ENCODE results near the gene ATXN10. TPM values are rescaled to one million over a fixed set of nuclear protein-coding genes. Genes with fewer than 3 reads are reported as not detected.
"Not testable (repeated sequence)": the region's sequence is repeated elsewhere in the genome, so short reads cannot be mapped to it uniquely, and the experiment has no call there.

The ATXN10 gene
- total RNA-seq, 1 donor from 2014 or later: 138 TPM

DNA sequence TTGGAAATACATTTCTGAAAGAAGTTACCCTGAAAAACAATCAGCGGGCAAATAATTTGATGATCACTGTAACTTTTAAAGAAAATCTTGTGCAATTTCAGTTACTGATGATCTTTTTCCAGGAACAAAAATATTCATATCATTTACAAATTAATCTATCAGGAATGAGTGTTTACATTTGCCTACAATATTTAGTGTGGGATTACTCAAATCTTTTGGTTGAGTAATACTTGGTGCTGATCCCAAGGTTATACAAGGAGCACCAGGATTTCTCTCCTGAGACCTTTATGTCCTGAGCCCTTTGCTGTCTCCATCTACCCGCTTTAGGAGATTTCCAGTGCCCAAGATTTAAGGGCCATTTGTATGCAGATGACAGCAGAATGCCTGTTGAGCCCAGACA is 116.1 kb downstream of the ATXN10 start:
- intact Hi-C loops (cut with DNase I): no loop called here
- DNase-seq (ENCODE audit: missing footprints): no peak
- ATAC-seq: no peak

DNA sequence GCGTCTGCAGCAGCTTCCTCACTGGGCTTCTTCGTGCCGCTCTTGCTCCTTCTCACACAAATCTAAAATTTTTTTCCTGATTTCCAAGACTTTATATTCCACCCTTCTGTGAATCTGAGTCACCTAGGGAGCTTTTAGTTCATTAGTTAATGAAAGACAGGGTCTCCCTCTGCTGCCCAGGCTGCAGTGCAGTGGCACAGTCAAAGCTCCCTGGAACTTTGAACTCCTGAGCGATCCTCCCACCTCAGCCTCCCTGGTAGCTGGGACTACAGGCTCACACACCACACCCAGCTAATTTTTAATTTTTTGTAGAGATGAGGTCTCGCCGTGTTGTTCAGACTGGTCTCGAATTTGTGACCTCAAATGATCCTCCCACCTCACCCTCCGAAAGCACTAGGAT is 116.9 kb downstream of the ATXN10 start:
- intact Hi-C loops (cut with DNase I): no loop called here
- no peak for ATAC-seq
- no peak for DNase-seq (ENCODE audit: missing footprints)

DNA sequence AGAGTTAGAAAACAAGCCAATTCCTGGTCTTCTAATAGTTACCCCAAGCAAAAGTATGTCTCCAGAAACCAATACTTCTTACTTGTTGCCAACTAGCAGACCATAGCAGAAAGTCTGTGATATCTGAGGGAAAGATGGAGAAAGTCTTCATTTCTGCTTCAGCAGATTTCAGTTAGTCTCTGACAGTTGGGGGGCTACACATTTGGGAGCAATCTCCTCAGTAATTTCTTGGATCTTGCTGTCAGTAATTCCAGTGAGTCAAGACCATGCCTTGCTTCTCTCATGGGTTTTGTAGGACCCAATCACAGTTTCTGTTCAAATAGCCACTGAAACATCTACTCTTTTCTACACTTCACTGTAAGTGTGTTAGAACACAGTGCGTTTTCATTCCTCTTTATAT is 118.8 kb downstream of the ATXN10 start:
- intact Hi-C loops (cut with DNase I): no loop called here
- ATAC-seq: no peak
- no peak for DNase-seq (ENCODE audit: missing footprints)

DNA sequence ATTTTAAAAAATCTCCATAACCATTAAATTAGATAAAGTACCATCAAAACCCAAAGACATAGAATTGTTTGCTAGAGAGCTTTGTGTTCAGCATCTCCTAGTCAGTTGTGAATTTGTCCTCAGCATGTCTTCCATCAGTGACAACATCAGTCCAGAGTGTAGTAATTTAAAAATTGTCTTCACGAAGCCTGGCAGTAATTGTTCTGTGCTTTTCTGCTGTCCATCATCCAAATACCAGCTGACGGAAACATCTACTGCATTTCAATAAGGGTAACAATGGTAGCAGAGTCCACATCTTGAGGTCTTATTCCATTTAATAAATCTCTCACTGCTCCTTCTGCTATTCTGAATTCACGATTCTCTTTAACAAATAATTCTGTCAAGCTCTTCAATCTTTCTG is 121.5 kb downstream of the ATXN10 start:
- no peak for DNase-seq (ENCODE audit: missing footprints)
- intact Hi-C loops (cut with DNase I): no loop called here
- ATAC-seq: no peak

DNA sequence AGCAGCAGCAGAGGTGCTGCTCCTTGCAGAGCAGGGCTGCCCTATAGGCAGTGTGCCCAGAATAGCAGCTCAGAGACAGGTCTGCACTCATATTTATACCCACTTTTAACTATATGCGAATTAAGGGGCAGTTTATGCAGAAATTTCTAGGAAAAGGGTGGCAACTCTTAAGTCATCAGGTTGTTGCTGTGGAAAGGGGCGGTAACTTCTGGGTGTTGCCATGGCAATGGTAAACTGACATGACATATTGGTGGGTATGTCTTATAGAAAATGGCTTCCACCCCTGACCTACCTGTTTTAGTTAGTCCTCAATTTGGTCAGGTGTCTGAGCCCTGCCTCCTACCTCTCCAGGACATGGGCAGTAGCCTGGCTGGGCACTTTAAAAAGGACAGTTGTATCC is 122.3 kb downstream of the ATXN10 start:
- DNase-seq (ENCODE audit: missing footprints): no peak
- no peak for ATAC-seq
- intact Hi-C loops (cut with DNase I): no loop called here

DNA sequence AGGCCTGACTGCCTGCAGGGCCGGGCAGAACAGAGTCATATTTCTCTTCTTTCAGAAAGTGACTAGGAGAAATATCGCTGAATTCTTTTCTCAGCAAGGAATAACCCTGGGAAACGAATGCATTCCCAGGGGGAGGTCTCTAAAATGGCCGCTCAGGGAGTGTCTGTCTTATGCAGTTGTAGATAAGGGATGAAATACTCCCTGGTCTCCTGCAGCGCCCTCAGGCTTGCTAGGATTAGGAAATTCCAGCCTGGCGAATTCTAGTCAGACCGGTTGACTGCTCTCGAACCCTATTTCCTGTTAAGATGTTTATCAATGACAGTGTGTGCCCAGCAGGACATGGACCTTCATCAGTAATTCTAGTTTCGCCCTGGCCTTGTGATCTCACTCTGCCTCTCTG is 124.4 kb downstream of the ATXN10 start:
- intact Hi-C loops (cut with DNase I); ATAC-seq; DNase-seq (ENCODE audit: missing footprints): not testable (repeated sequence)

DNA sequence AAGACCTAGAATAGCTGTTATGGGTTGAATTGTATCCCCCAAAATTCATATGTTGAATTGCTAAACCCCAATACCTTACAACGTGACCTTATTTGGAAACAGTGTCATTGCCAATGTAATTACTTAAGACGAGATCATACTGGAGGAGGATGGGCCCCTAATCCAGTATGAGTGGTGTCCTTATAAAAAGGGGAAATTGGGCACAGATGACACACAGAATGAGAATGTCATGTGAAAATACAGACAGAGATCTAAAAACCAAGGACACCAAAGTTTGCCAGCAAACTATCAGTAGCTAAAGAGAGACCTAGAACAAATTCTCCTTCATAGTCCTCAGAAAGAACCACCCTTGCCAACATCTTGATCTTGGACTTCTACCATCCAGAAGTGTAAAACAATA is 127.7 kb downstream of the ATXN10 start:
- no peak for ATAC-seq
- intact Hi-C loops (cut with DNase I): no loop called here
- DNase-seq (ENCODE audit: missing footprints): no peak

DNA sequence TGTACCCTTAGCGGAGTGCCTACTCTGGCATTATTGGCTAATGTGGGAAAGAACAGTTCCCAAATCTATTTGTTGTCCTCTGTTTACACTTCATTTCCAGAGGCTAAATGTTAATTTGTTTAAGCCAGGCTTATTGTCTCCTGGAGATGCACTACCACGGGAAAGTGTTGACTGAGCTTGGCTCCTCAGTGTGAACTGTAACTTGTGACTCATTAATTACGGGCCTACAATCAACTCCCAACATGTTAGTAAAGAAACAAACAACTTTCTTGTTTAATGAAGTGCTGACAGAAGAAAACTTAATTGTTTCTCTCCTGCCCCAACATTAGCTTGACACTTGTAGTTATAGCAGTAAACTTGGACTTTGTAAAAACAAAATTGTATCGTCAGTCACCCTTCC is 130.4 kb downstream of the ATXN10 start:
- no peak for DNase-seq (ENCODE audit: missing footprints)
- no peak for ATAC-seq
- intact Hi-C loops (cut with DNase I): no loop called here

DNA sequence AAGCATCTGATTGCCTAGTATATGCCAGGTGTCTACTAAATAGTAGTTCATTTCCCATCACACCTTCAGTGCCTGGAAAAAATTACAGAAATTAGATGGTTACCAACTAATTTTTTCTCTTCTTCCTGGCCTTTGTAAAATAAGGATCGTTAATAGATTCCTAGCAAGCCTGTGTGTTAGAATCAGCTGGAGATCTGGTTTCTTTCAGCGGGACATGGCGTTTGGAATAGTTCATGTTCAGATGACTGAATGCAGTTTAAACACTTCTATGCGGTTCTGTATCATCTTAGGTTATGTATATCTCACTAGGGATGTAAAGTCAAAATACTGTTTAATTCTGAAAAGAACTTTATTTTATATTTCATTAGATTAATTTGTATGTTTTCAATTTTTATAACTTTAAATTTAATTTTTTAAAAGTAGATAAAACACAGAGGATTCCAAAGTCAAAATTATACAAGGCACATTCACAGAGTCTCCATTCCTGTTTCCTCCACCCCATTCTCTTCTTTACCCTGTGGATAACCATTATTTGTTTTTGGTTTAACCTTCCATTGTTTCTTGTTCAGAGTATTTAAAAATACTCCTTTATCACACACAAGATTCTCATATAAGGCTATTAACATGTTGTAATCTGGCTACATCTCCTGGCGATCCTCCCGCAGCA is 132.8 kb downstream of the ATXN10 start:
- no peak for DNase-seq (ENCODE audit: missing footprints)
- intact Hi-C loops (cut with DNase I): no loop called here
- ATAC-seq: no peak

DNA sequence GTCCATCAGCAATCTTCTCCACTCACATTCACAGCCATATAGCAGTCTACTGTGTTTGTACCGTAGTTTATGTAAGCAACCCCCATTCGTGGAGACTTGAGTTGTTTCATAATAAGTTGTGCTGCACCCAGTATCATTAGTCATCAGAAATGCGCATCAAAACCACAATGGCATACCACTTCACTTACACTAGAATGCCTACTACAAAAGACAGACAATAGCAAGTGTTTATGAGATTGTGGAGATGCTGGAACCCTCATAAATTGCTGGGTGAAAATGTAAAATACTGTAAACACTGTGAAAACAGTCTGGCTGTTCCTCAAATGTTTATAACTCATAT is 133.3 kb downstream of the ATXN10 start:
- DNase-seq (ENCODE audit: missing footprints) (no peak), ATAC-seq (no peak)
- intact Hi-C loops (cut with DNase I): no loop called here

DNA sequence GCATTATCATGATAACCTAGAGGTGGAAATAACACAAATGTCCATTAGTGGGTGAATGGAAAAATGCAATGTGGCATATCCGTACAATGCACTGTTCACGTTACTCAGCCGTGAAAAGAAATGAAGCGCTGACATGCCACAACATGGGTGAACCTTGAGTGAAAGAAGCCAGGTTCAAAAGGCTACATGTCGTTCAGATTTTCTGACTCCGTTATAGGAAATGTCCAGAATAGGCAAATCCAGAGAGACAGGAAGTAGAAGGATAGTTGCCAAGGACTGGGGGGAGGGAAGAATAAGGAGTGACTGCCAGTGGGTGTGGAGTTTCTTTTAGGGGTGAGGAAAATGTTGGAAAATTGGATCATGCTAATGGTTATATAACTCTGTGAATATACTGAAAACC is 133.8 kb downstream of the ATXN10 start:
- ATAC-seq: peak; percentile 57
- no peak for DNase-seq (ENCODE audit: missing footprints)
- intact Hi-C loops (cut with DNase I): no loop called here

DNA sequence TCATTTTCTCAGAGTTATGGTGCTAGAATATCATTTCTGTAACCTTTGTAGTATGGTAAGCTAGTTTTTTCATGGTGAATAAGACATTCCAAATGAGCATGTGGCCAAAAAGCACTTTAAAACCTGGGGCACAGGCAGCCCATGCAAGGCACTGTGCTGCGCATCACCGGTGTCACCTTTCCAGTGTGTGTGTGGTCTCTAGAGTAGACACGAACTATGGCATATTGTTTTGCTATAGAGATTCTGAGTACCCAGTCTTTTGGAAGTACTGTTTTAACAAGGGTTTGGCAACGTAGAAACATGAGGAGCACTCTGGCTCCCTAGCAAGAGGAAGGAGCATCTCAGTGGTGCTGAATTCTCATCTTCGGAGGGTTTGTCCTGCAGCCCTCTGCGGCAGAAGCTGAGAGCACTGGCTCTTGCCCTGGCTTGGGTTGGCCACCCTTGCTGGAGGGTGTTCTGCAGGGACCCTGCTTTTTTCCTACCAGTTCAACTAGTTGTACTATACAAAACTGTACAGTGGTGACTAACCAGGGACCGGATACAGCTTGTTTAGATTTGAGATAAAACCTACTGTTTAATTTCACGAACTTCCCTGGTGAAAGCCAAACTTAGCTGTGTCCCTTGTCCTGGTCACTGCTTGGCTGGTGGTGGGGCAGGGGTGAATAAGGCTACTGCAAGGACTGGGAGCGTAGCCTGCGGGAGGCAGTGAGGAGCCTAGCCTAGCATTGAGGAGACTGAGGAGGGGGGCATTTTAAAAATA is 135.7 kb downstream of the ATXN10 start:
- ATAC-seq (no peak), DNase-seq (ENCODE audit: missing footprints) (no peak)
- intact Hi-C loops (cut with DNase I): no loop called here

DNA sequence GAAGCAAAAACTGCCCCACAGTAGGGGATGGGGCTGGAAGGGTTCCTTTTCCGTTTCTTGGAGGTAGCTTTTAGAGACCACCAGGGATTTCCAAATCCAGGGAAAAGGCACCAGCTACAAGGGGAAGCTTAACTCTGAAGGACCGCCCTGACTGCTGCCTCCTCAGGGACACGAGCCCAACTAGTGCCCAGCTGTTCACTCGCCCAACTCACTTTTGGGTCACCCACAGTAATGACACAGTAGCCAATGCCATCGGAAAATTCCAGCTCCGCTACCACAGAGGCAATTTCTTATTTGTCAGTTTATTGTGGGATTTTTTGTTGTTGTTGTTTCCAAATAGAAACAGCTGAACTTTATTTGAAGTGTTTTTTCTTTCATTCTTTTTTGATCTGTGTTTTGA is 141.3 kb downstream of the ATXN10 start:
- no peak for ATAC-seq
- intact Hi-C loops (cut with DNase I): no loop called here

DNA sequence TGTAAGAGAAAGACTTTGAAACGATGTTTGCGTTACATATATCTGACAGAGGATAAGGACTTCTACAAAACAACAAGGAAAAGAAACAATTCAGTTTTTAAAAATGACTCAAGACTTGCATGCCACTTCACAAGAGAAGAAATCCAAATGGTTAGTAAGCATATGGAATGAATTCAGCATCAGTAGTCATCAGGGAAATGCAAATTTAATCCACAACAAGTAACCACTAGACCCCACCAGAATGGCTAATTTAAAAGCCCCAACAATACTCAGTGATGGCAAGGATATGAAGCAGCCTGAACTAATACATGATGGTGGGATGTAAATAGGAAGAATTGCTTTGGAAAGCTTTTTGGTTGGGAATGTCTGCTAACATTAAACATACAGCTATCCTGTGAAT is 142.6 kb downstream of the ATXN10 start:
- DNase-seq (ENCODE audit: missing footprints) (no peak), ATAC-seq (no peak)
- intact Hi-C loops (cut with DNase I): no loop called here

More for the DNA sequence above, 141.3 kb downstream of the ATXN10 start:
- DNase-seq (ENCODE audit: missing footprints): no peak

DNA sequence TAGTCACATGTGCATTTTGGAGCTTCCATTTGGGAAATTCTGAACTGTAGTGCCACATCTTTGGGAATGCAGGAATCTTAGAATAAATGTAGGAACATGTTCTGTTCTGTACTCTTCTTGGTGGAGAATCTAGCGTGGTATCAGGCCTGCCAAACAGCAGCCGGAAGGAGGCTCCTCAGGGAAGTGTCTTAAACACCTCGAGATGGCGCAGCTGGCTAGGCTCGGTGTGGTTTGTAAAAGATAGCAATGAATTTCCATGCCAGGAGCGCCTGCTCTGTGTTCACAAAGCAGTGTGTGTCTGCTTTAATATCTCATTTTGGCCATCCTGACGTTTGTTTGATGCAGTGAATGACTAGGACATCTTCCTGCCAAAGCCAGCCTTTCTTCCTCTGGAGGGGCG is 145.1 kb downstream of the ATXN10 start:
- intact Hi-C loops (cut with DNase I): no loop called here
- no peak for DNase-seq (ENCODE audit: missing footprints)

DNA sequence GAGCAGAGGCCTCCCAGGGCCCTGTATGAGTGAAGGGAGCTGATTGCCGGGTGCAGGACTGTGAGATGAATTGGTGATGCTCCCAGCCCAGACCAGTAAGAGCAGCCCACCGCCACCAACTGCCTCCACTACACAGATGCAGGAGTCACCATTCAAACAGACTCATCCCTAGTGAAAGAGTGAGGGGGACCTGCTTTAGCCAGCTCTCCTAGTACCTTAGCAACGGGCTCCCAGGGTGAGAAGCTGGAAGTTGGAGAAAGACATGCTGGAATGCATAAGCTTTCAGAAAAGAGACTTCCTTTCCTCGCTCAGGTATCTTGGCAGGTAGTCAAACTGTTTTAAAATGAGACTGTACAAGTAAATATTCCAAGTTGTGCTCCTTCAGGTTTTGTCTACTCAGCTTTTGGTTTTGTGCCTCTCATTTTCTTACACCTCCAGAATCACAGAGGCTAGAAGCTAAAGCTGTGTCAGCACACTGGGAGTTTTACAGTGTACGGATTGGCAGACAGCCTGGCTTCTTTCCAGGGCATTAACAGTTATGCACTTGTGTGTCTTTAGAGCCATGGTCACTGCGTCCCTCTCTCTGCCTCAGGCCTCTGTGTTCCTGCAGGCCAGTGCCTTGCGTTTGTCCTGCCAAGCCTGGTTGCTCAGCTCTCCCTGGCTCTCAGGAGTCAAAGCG is 146.2 kb downstream of the ATXN10 start:
- ATAC-seq (peak; percentile 89), DNase-seq (ENCODE audit: missing footprints) (no peak)
- intact Hi-C loops (cut with DNase I): no loop called here

More for the DNA sequence above, 145.1 kb downstream of the ATXN10 start:
- ATAC-seq: no peak

DNA sequence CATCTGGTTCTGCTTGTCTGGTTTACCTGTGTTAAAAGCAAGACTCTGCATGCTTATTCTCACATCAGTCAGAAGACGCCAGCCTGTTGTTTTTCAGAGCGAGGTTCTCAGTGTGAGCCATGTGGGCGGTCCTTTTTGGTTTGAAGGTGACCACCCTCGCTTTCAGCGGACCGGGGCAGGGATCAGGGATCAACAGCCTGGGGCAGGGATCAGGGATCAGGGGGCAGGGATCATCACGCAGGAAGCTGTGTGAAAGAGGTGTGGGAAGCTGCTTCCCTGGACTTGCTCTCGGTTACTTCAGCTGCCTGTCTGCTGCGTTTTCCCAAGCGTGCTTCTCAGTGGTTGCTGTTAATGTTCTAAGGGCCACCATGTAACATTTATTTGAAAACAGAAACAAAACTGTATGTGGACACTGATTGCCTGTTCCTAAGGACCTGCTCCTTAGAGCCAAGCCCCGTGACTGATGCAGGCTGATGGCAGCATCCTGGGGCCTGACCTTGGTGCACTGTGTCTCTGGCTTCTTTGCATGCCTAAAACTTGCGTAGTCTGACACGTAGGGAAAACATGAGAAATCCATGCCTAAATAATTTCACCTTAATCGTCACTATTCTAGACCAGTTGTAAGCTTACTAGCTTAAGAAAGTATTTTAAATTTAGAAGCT is 146.9 kb downstream of the ATXN10 start:
- ATAC-seq (peak; percentile 23), DNase-seq (ENCODE audit: missing footprints) (no peak)
- intact Hi-C loops (cut with DNase I): no loop called here

DNA sequence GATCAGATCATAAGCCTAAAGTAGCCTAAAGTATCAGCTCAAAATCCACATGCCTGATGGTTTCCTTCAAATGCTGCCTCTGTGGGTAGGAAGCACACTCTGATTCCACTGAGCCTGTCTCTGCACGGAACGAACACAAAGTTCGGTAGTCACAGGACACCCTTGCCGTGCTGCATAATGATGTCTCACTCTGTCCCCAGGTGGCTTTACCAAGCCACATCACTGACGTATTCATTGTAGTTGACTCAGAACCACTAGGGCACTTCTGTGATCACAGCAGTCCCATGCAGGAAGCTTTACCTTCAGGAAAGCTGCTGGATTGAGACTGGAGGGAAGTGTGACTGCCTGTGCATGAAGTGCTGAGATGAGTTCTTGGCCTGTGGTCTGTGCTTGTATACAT is 147.7 kb downstream of the ATXN10 start:
- intact Hi-C loops (cut with DNase I): no loop called here
- DNase-seq (ENCODE audit: missing footprints): no peak
- no peak for ATAC-seq

DNA sequence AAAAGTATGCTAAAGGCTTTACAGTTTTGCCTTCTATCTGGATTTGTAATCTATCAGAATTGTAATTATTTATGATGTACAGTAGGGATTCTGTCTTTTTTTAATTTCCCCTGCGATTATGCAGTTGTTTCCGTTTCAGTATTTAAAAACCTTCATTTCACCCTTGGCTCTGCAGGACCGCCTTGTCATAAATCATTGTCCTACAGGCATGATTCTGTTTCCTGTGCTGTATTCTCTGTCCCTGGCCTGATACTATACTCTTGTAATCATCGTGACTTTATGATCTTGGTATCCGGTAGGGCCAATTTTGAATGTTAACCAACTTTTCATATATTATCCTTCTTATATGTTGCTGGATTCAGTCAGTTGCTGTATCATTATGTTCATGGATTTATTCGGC is 151.7 kb downstream of the ATXN10 start:
- no peak for ATAC-seq
- intact Hi-C loops (cut with DNase I): no loop called here
- no peak for DNase-seq (ENCODE audit: missing footprints)

DNA sequence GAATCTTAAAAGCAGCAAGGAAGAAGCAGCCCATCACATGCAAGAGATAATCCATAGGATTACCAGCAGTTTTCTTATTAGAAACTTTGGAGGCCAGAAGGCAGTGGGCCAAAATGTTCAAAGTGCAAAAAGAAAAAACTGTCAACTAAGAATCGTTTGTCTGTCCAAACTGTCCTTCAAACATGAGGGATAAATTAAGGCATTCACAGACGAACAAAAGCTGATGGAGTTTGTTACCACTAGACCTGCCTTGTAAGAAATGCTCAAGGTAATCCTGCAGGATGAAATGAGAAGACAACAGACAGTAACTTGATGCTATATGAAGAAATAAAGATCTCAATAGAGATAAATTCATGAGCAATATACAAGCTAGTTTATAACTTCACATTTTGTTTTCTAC is 154.9 kb downstream of the ATXN10 start:
- DNase-seq (ENCODE audit: missing footprints): no peak
- ATAC-seq: no peak
- intact Hi-C loops (cut with DNase I): no loop called here
